Stimulated activated CD4-positive, alpha-beta T cell treated with anti-CD3 and anti-CD28 coated beads, Interleukin-1b, Interleukin-23, amount 100 ng/mL, for 1 hour (primary cell): ENCODE measurements around the gene TAAR5.
"Not testable (repeated sequence)": the region's sequence is repeated elsewhere in the genome, so short reads cannot be mapped to it uniquely, and the experiment has no call there.

Experiments
- DNase-seq, 2 donors: peaks; one replicate each; pipeline ENCODE4 v3.0.0-alpha.2; 2020; ENCODE audit warnings: low read depth in 2 of 2

TAAR5 gene

DNA sequence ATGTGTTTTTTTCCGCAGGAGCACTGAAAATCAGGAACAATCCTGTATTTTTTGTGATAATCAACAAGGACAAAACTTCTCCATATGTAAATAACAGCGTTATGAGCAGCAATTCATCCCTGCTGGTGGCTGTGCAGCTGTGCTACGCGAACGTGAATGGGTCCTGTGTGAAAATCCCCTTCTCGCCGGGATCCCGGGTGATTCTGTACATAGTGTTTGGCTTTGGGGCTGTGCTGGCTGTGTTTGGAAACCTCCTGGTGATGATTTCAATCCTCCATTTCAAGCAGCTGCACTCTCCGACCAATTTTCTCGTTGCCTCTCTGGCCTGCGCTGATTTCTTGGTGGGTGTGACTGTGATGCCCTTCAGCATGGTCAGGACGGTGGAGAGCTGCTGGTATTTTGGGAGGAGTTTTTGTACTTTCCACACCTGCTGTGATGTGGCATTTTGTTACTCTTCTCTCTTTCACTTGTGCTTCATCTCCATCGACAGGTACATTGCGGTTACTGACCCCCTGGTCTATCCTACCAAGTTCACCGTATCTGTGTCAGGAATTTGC, 19.2 kb downstream of the TAAR5 start, which contains the start of gene TAAR6:
TAAR6 (plus strand) TSS at position 102 of the 557 bp plus-strand sequence; CDS start at position 102, 0 bp downstream.
- no peak for DNase-seq

DNA sequence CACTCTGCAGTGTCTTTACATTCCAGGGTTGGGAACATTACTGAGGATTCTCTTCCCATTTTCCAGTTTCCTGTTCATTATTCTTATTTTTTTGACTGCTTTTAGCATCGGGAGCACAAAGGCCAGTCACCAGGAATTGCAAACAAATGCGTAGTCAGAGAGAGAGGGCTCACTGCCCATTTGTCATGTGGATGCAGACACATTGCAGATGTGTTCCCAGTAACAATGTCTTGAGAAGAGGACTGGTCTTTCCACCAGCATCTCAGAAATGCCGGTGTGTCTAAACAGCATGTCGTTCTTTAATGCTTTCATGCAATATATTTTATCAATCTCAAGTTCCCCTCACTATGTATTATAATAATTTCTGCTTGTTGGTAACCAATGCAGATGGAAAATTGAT, 20.4 kb downstream of the TAAR5 start:
- no peak for DNase-seq

DNA sequence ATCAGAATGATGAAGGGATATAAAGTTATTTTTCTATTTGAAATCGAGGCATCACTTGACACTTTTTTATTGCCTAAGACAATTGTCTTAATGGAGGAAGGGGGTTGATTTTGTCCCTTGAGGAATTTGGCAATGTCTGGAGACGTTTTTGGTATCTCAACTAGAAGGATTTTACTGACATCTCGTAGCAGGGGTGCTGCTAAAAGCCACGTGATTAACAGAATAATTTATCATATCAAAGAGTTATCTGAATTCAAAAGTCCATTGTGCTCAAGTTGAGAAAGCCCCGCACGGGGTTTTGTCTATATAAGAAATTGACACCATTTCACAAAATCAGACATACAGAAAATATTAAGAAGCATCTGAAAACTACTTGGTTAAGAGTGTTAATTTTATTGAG, 20.9 kb downstream of the TAAR5 start:
- DNase-seq: no peak

DNA sequence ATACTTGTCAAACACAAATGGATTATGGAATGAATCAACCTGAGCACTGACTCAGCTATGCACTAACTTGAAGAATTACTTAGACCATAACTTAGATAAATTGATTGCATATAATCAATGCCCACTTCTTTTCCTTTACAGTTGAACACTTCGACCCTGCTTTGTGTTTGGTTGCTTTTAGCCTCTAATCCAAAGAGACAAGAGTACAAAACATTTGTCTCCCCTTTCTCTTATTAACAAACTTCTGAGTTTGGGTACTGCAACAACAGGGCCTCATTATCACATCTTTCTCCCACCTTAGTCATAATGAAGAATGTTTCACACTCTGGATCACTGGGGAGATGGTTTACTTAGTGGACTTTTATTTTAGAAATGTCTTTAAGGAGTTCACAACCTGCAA, 22.0 kb downstream of the TAAR5 start:
- no peak for DNase-seq

DNA sequence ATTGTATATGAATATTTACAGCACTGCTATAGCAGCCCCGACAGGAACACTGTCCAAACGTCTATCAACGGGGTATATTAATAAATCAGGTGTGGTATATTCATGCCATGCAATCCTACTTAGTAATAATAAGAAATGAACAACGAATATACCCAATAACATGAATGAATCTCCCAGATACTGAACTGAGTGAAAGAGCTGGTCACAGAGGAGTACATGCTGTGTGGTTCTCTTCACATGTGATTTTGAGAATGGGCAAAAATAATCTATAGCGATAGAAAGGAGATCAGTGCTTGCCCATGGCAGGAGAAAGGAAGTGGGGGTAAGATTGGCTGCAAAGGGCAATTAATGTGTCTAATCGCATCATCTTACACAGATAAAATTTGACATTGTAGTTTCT, 23.1 kb downstream of the TAAR5 start:
- no peak for DNase-seq

DNA sequence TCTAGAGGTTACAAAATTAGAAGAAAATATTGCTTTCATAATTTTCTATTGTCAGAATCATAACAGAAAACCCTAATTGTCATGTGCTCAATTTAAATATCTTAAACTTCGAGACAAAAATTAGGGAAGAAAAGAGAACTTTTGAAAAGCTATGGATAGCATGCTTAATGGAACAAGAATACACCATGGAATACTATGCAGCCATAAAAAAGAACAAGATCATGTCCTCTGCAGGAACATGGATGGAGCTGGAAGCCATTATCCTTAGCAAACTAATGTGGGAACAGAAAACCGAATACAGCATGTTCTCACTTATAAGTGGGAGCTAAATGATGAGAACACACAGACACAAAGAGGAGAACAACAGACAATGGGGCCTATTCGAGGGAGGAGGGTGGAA, 29.5 kb downstream of the TAAR5 start:
- DNase-seq: not testable (repeated sequence)

DNA sequence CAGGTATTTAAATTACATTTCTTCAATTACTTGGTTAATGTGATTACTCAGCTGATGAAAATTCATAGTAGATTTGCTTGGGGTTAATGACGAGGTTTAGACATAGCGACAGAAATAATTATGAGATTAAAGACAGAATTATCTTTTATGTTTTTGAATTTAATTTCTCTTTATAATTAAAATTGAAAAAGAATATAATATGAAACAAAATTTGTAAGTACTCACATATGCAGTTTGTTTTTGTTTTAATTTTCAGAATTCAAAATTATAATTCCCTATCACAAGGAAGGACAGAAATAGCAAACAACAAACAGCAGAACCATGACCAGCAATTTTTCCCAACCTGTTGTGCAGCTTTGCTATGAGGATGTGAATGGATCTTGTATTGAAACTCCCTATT, 37.2 kb downstream of the TAAR5 start, which contains the start of gene TAAR8:
TAAR8 (plus strand) TSS at position 301 of the 400 bp plus-strand sequence; CDS start at position 322, 21 bp downstream.
- DNase-seq: no peak

DNA sequence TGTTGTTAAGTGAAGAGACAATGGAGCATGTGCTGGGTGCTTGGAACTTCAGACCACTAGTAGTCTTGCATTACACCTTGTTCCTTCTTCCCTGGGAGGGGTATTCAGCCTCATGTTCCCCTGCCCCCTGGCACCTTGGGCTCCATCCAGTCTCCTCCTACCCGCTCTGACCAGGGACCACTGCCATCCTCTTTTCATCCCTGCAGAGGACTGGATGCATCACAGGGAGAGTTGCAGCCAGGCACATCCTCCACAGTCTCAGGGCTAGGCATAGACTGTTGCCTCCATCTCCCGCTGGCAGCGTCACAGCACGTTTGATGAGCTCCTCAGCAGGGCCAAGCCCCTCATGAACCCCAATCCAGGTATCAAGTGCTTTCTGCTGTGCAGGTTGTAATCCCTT, 38.3 kb downstream of the TAAR5 start:
- DNase-seq: no peak

DNA sequence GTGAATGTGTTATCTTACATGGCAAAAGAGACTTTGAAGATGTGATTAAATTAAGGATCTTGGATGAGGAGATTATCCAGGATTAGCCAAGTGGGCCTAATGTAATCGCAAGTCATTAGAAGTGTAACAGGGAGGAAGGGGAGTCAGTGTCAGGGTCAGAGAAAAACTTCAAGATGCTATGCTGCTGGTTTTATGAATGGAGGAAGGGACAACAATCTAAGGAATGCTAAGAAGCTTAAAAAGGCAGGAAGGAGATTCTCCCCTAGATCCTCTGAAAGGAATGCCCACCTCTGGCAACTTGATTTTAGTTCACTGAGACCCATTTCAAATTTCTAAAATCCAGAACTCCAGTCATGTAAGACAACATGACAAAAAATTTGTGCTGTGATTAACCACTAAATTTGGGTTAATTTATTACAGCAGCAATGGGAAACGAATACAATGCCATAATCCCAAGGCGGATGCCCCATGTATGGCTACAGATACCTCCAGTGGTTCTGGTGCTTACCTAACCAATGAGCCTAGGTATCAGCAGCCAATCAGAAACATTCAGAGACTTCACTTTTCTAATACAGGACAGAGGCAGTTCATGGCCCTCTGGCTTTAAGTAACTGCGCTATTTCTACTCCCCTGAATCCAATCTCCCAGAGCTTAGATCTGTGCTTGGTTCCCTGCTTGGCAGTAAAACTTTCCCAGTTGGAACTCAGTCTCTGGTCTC, 40.6 kb downstream of the TAAR5 start:
- no peak for DNase-seq

DNA sequence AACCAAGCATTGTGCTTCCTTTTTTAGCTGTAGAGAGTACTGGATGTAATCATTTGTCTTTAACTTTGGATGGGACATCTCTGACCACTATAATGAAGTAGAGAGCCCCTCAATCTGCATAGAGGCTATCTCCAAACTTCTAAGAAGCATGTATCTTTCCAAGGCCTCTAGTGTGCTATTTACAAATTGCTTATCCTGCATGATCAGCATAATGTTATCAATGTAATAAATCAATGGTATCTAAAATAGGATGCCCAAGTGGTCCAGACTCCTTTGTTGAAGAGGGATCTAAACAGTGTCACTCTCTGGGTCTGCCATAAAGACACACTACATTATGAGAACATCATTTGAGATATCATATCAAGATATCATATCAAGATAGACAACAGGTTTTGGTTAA, 44.7 kb downstream of the TAAR5 start:
- no peak for DNase-seq
